Stomach (tissue), 9 donors: ENCODE results near the gene CCNF. TPM values are rescaled to one million over a fixed set of nuclear protein-coding genes. Genes with fewer than 3 reads are reported as not detected.
A peak's percentile ranks its signal among the peaks of the same experiment; 100 is the strongest.

Experiments used
- DNase-seq, 2 donors: peaks; one replicate each; pipeline versions ENCODE4 v3.0.0 to v3.0.0-alpha.2; 2013 to 2019
- H3K27ac ChIP-seq, 5 donors: fragments of 200-600 bp in 4 of 5; sonication (generic) in 4 of 5; one replicate each; pipeline ENCODE4 v1.5.1; 2013 to 2019; ENCODE audit warnings: mild to moderate bottlenecking in 1 of 5, moderate library complexity in 1 of 5
- H3K27me3 ChIP-seq, 3 donors: fragments of 200-600 bp; sonication (generic); one replicate each; pipeline ENCODE4 v1.5.1; 2017 to 2019; ENCODE audit warnings: mixed run types in 1 of 3
- H3K36me3 ChIP-seq, 4 donors: fragments of 200-600 bp; sonication (generic); 1 replicate in 3 of 4; 2 replicates in 1 of 4; pipeline ENCODE4 v1.5.1; 2016 to 2019
- H3K4me1 ChIP-seq, 4 donors: fragments of 200-600 bp; sonication (generic); one replicate each; pipeline ENCODE4 v1.5.1; 2016 to 2019
- H3K4me3 ChIP-seq, 4 donors: fragments of 200-600 bp; sonication (generic) in 3 of 4; one replicate each; pipeline ENCODE4 v1.5.1; 2016 to 2019; ENCODE audit warnings: mild to moderate bottlenecking in 1 of 4
- H3K9me3 ChIP-seq, 4 donors: fragments of 200-600 bp; sonication (generic); one replicate each; pipeline ENCODE4 v1.5.1; 2016 to 2019
- EP300 ChIP-seq: sonication (generic); formaldehyde crosslinking; IDR thresholded peaks from one replicate; pipeline ENCODE4 v1.6.1; 2017; ENCODE audit warnings: antibody characterized with exemption
- POLR2A ChIP-seq, 4 donors: fragments of 450-650 bp; IDR thresholded peaks; one replicate each; pipeline ENCODE4 v1.6.1; 2016; ENCODE audit warnings: antibody characterized with exemption in 4 of 4, control low read depth in 2 of 4, mild to moderate bottlenecking in 1 of 4, moderate library complexity in 1 of 4
- POLR2AphosphoS5 ChIP-seq, 3 donors: sonication (generic); formaldehyde crosslinking; IDR thresholded peaks; one replicate each; pipeline ENCODE4 v1.6.1; 2016; ENCODE audit warnings: antibody characterized with exemption in 3 of 3
- WGBS, 5 donors: extraction: QIAGEN DNeasy Blood & Tissue Kit in 3 of 5; methylation state at CpG; one replicate each; pipeline versions ENCODE4 v1.1.5 to v1.1.7; 2013 to 2018; 5-methylcytosine and 5-hydroxymethylcytosine counted together
- intact Hi-C: fragments of 100-400 bp; cut with DNase I; formaldehyde crosslinking; loops from one replicate; pipeline ENCODE4 v1.15.1; 2023; ENCODE audit warnings: low total_unique reads
- polyA plus RNA-seq, 3 donors: library from polyadenylated mRNA; stranded (reverse); fragments of 200-250 nt; gene quantifications; one replicate each; pipeline ENCODE4 v1.2.3, GENCODE V29; 2013
- total RNA-seq, 5 donors: library from RNA; depleted of rRNA; stranded (reverse); fragments of >200 nt; gene quantifications; one replicate each; pipeline versions ENCODE4 v1.1.0 to v1.2.3, GENCODE V29; 2014 to 2016
- TF ChIP-seq, protein P1 (sequence below), 7 experiments: fragments of 450-650 bp in 4 of 7; fragments of 200-600 bp in 3 of 7; sonication (generic) in 3 of 7; IDR thresholded peaks; one replicate each; pipeline ENCODE4 v1.5.1; 2016 to 2019; ENCODE audit warnings: antibody characterized with exemption in 7 of 7, control low read depth in 2 of 7, mild to moderate bottlenecking in 1 of 7
- donor health status: healthy with polysubstance abuse.
- donor health status: Bipolar disorder and iron deficiency.
- donor health status: healthy.

The CCNF gene
- total and polyA plus RNA-seq, 8 donors: 0.46 to 7.8 (median 2.9) TPM

DNA sequence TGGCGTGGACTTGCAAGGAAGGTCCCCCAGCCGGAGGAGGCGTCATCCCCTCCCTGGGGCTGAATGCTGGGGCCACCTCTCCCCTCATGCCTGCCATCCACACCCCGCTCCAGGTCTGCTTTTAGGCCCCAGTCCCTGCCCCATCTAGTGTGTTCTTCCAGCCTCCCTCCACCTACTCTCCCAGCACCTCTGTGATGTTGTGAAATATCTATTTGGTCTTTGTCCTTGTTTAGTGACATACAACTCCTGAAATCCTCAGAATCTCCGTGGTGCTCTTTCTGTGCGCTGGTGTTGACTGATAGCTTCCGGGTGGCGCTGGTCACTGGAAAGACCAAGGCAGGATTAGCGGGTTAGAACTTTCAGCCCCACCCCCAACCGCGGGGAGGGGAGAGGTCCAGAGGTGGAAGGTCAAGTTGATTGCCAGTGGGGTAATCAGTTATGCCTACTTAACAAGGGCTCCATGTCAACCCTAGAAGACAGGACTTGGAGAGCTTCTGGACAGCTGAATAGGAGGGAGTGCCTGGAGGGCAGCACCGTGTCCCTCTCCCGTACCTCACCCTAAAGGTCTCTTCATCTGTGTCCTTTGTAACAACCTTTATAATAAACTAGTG, 55.8 kb downstream of the CCNF start:
- WGBS, 5 donors: 70 to 83% (median 72%) methylated on average over 13 of the region's 13 CpGs
- no peaks in the 10 kb centered on the region for H3K9me3 ChIP-seq
- no peak overlapping the region for H3K27ac ChIP-seq
- H3K36me3 ChIP-seq: peaks cover 0 to 12% (median 2%) of the 10 kb centered on the region in 4 donors
- no peaks in the 10 kb centered on the region for H3K27me3 ChIP-seq
- peaks cover 24 to 58% (median 41%) of the 10 kb centered on the region in 4 donors for H3K4me1 ChIP-seq
- DNase-seq: no peak
- intact Hi-C loops: no loop called here
- TF ChIP-seq POLR2A (IDR thresholded peaks at IDR 0.05): no peak
- TF ChIP-seq, protein P1, sequence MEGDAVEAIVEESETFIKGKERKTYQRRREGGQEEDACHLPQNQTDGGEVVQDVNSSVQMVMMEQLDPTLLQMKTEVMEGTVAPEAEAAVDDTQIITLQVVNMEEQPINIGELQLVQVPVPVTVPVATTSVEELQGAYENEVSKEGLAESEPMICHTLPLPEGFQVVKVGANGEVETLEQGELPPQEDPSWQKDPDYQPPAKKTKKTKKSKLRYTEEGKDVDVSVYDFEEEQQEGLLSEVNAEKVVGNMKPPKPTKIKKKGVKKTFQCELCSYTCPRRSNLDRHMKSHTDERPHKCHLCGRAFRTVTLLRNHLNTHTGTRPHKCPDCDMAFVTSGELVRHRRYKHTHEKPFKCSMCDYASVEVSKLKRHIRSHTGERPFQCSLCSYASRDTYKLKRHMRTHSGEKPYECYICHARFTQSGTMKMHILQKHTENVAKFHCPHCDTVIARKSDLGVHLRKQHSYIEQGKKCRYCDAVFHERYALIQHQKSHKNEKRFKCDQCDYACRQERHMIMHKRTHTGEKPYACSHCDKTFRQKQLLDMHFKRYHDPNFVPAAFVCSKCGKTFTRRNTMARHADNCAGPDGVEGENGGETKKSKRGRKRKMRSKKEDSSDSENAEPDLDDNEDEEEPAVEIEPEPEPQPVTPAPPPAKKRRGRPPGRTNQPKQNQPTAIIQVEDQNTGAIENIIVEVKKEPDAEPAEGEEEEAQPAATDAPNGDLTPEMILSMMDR (IDR thresholded peaks at IDR 0.05): no peak
- no peak for TF ChIP-seq POLR2AphosphoS5 (IDR thresholded peaks at IDR 0.05)
- TF ChIP-seq EP300: no peak
- no peak overlapping the region for H3K4me3 ChIP-seq

DNA sequence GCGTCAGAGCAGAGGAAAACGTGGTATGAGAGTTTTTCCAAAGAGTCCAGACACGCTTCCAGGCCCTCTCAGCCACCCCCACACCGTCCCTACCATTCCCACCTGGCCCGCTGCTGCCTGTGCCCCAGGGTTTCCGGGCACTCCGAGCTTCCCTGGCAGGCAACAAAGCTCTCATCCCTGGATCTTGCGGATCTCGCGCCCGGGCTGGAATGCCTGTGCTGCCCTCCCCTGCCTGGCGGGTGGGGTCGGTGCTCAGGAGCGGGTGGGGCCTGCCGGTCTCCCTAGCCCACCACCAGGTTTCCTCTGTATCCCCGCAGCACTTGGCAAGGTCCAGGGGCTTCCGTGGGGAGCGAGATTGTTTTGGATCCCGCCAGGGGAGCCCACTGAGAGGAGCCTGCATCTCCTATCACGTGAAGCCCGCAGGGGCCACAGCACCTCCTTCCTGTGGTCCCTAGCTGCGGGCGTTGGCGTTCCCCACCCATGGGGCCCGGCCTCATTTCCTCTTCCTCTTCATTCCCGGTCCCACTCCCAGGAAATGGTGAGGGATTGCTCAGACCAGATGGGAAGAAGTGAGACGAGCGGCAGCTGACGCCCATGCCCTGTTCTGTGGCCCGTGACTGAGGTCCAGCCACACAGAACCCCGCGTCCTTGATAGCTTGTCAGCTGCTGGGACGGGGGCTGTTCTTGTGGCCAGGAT, 56.7 kb downstream of the CCNF start:
- Histone ChIP-seq H3K27me3 (no peaks in the 10 kb centered on the region), H3K36me3 (peaks cover 0 to 20% (median 10%) of the 10 kb centered on the region in 4 donors), H3K4me3 (no peak overlapping the region), H3K4me1 (peaks cover 19 to 53% (median 37%) of the 10 kb centered on the region in 4 donors), H3K9me3 (no peaks in the 10 kb centered on the region), H3K27ac (no peak overlapping the region)
- no peak for DNase-seq
- WGBS, 5 donors: 73 to 87% (median 81%) methylated on average over 20 to 33 of the region's 33 CpGs
- intact Hi-C loops: no loop called here
- TF ChIP-seq POLR2AphosphoS5 (IDR thresholded peaks at IDR 0.05) (no peak), POLR2A (IDR thresholded peaks at IDR 0.05) (no peak), EP300 (no peak)
- TF ChIP-seq, protein P1 (IDR thresholded peaks at IDR 0.05): no peak

DNA sequence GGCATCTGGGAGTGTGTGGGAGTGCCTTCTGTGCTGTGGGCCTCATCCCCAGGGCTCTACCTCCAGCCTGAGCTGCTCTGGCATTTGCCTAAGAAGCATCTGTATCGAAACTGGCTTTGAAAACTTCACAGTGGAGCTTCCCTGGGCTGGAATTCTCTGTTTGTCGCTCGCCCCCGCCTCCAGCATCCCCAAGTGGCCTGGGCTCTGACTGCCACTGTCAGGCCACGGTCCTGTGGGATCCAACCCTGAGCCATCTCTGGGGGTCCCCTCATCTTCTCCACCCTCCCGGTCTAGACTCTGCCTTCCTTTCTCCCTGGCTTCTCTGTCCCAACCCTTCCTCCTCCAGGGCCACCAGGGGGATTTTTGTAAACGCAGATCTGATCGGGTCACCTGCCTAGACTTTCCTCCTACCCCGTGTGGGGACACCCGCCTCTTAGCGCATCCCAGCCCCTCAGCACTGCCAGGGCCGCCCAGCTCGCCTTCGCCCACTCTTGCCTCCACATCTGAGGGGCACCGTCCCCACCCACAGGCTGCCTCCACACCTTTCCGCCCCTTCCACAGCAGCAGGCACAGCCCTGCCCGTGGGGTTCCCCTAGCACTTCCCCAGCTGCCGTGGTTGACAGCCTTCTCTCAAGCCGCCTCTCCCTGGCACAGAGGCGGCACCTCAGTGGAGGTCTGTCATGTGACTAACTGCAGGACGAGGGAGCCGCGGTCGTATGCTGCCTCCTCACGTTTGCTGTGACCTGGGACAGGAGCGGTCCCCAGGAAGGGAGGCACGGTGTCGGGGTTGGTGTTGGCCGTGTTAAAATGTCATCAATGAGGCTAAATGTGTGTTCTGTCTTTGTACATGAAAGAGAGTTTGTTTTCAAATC, 57.6 kb downstream of the CCNF start:
- Histone ChIP-seq H3K36me3 (peaks cover 0 to 25% (median 10%) of the 10 kb centered on the region in 4 donors), H3K4me3 (peak overlapping the region in 1 of 4 donors; percentile 22), H3K27me3 (no peaks in the 10 kb centered on the region), H3K4me1 (peaks cover 19 to 45% (median 33%) of the 10 kb centered on the region in 4 donors), H3K9me3 (no peaks in the 10 kb centered on the region), H3K27ac (peak overlapping the region in 2 of 5 donors; percentile 1 to 35)
- intact Hi-C loops: no loop called here
- no peak for TF ChIP-seq EP300
- peak in 1 of 3 donors; percentile 37 for TF ChIP-seq POLR2AphosphoS5 (IDR thresholded peaks at IDR 0.05)
- no peak for TF ChIP-seq POLR2A (IDR thresholded peaks at IDR 0.05)
- TF ChIP-seq, protein P1 (IDR thresholded peaks at IDR 0.05): peak in 3 of 7 experiments; percentile 24 to 54 (median 27)
- WGBS, 5 donors: 39 to 48% (median 45%) methylated on average over 29 of the region's 29 CpGs
- peak; percentile 81 to 82 for DNase-seq

DNA sequence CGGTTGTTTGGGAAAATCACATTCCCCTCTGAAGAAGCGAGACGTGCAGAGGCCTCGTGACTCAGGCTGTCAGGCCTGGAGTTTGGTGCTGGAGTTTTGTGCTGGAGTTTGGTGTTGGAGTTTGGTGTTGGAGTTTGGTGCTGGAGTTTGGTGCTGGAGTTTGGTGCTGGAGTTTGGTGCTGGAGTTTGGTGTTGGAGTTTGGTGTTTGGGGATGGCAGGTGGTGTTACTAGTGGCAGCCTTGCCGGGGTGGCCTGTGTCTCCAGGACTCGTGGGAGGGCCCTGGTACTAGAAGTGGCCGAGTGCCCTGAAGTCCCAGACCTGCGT, 58.2 kb downstream of the CCNF start:
- TF ChIP-seq POLR2A (IDR thresholded peaks at IDR 0.05) (no peak), POLR2AphosphoS5 (IDR thresholded peaks at IDR 0.05) (no peak), EP300 (no peak)
- TF ChIP-seq, protein P1 (IDR thresholded peaks at IDR 0.05): no peak
- Histone ChIP-seq H3K27ac (peak overlapping the region in 2 of 5 donors; percentile 1 to 35), H3K36me3 (peaks cover 0 to 25% (median 10%) of the 10 kb centered on the region in 4 donors), H3K4me3 (no peak overlapping the region), H3K9me3 (no peaks in the 10 kb centered on the region), H3K27me3 (no peaks in the 10 kb centered on the region), H3K4me1 (peaks cover 19 to 40% (median 28%) of the 10 kb centered on the region in 4 donors)
- intact Hi-C loops: no loop called here
- no peak for DNase-seq
- 61 to 75% (median 68%) methylated on average over 8 of the region's 8 CpGs for WGBS, 5 donors
